SK-N-SH (cell line): ENCODE data around the gene TOR1AIP1. TPM values are rescaled to one million over a fixed set of nuclear protein-coding genes. Genes with fewer than 3 reads are reported as not detected.

Experiments used
- CTCF ChIA-PET: fragments of 300-600, 350-600 bp; formaldehyde crosslinking; extraction: SDS; loops from one replicate; lab custom pipeline; 2021; lab: Yijun Ruan, JAX
- POLR2A ChIA-PET: fragments of 350-600 bp; sonication (Branson Sonifier 250); formaldehyde crosslinking; extraction: SDS; loops from one replicate; lab custom pipeline; 2020; ENCODE audit warnings: antibody characterized with exemption, inconsistent platforms; lab: Yijun Ruan, JAX
- DNase-seq: peaks from one replicate; pipeline ENCODE4 v3.0.0; 2012
- H2AFZ ChIP-seq: fragments of 200-600 bp; sonication (generic); 2 replicates; pipeline ENCODE4 v1.8.1; 2016; ENCODE audit warnings: antibody characterized with exemption, mild to moderate bottlenecking, low read depth
- H3F3A ChIP-seq: fragments of 200-600 bp; sonication (generic); replicated peaks from 2 replicates; pipeline ENCODE3; 2016; ENCODE audit warnings: antibody characterized with exemption, mild to moderate bottlenecking; ENCODE audit not compliant: insufficient read depth
- H3K27ac ChIP-seq, 2 experiments: fragments of 200-500 bp in 1 of 2; fragments of 200-600 bp in 1 of 2; sonication (Bioruptor generic) in 1 of 2; sonication (generic), shearing (Covaris generic) in 1 of 2; 2 replicates each; pipeline versions ENCODE4 v1.5.1 to v1.6.1; 2014 to 2016; ENCODE audit warnings: low read depth in 2 of 2, inconsistent platforms in 1 of 2, low read length in 1 of 2, mild to moderate bottlenecking in 1 of 2, mixed read lengths in 1 of 2
- H3K27me3 ChIP-seq: fragments of 200-600 bp; sonication (generic), shearing (Covaris generic); 2 replicates; pipeline ENCODE4 v1.6.1; 2016; ENCODE audit warnings: mixed run types; ENCODE audit not compliant: insufficient read depth
- H3K36me3 ChIP-seq, 2 experiments: fragments of 200-500 bp in 1 of 2; fragments of 200-600 bp in 1 of 2; sonication (Bioruptor generic) in 1 of 2; sonication (generic) in 1 of 2; replicated peaks in 1 of 2; 2 replicates each; pipeline versions ENCODE3 to v1.5.1; 2014 to 2016; ENCODE audit warnings: low read length in 1 of 2, mild to moderate bottlenecking in 1 of 2; ENCODE audit not compliant: insufficient read depth in 2 of 2, control insufficient read depth in 1 of 2
- H3K4me1 ChIP-seq, 2 experiments: fragments of 200-500 bp in 1 of 2; fragments of 200-600 bp in 1 of 2; sonication (Bioruptor generic) in 1 of 2; sonication (generic), shearing (Covaris generic) in 1 of 2; 2 replicates each; pipeline versions ENCODE4 v1.5.1 to v1.6.1; 2014 to 2016; ENCODE audit warnings: low read depth in 1 of 2, low read length in 1 of 2, mixed run types in 1 of 2; ENCODE audit not compliant: insufficient read depth in 2 of 2, control insufficient read depth in 1 of 2
- H3K4me2 ChIP-seq: fragments of 200-600 bp; sonication (generic), shearing (Covaris generic); 2 replicates; pipeline ENCODE4 v1.6.1; 2017; ENCODE audit warnings: mixed run types
- H3K4me3 ChIP-seq, 2 experiments: fragments of 200-500 bp in 1 of 2; fragments of 200-600 bp in 1 of 2; sonication (Bioruptor generic) in 1 of 2; sonication (generic), shearing (Covaris generic) in 1 of 2; 2 replicates each; pipeline versions ENCODE4 v1.5.1 to v1.8.1; 2014 to 2016; ENCODE audit warnings: low read depth in 2 of 2, inconsistent platforms in 1 of 2, low read length in 1 of 2, mild to moderate bottlenecking in 1 of 2, mixed read lengths in 1 of 2, moderate library complexity in 1 of 2
- H3K79me2 ChIP-seq: fragments of 200-600 bp; sonication (generic); 2 replicates; pipeline ENCODE4 v1.8.1; 2017; ENCODE audit warnings: mild to moderate bottlenecking; ENCODE audit not compliant: insufficient read depth
- H3K9ac ChIP-seq: fragments of 200-600 bp; sonication (generic); 2 replicates; pipeline ENCODE4 v1.6.1; 2017; ENCODE audit warnings: mixed run types
- H3K9me2 ChIP-seq: fragments of 200-600 bp; sonication (generic); 2 replicates; pipeline ENCODE4 v1.6.1; 2017; ENCODE audit warnings: mixed run types
- H3K9me3 ChIP-seq: fragments of 200-600 bp; sonication (generic); 2 replicates; pipeline ENCODE4 v1.6.1; 2017; ENCODE audit warnings: mixed run types, mild to moderate bottlenecking, moderate library complexity
- H4K20me1 ChIP-seq: fragments of 200-600 bp; sonication (generic); 2 replicates; pipeline ENCODE4 v1.6.1; 2017; ENCODE audit warnings: mild to moderate bottlenecking, mixed run types; ENCODE audit not compliant: insufficient read depth
- CHD2 ChIP-seq: fragments of 150-350 bp; IDR thresholded peaks from 2 replicates; pipeline ENCODE4 v1.6.1; 2018; ENCODE audit warnings: low read length; ENCODE audit not compliant: partially characterized antibody
- EZH2phosphoT487 ChIP-seq: fragments of 200-600 bp; sonication (generic); IDR thresholded peaks from 2 replicates; pipeline ENCODE4 v1.6.1; 2017; ENCODE audit warnings: low read depth, mixed run types, mild to moderate bottlenecking, antibody characterized with exemption, moderate library complexity, borderline replicate concordance
- FOXJ3 ChIP-seq: sonication (generic); formaldehyde crosslinking; IDR thresholded peaks from 2 replicates; pipeline ENCODE4 v1.5.1; 2020; ENCODE audit warnings: mild to moderate bottlenecking, missing genetic modification reagents
- JUND ChIP-seq: IDR thresholded peaks from 2 replicates; pipeline ENCODE4 v1.4.0; 2012
- MEF2A ChIP-seq: IDR thresholded peaks from 2 replicates; pipeline ENCODE4 v1.4.0; 2012; ENCODE audit warnings: low read depth, borderline replicate concordance
- MXI1 ChIP-seq: IDR thresholded peaks from 2 replicates; pipeline ENCODE4 v1.6.1; 2012; ENCODE audit warnings: mild to moderate bottlenecking, low read depth, low read length, improper control_type of control experiment
- NRF1 ChIP-seq: IDR thresholded peaks from 2 replicates; pipeline ENCODE4 v1.6.1; 2012; ENCODE audit warnings: low read depth, mild to moderate bottlenecking, low read length
- POLR2AphosphoS5 ChIP-seq: IDR thresholded peaks from 2 replicates; pipeline ENCODE4 v1.6.1; 2012; ENCODE audit warnings: low read depth, low read length
- RFX5 ChIP-seq: IDR thresholded peaks from 2 replicates; pipeline ENCODE4 v1.6.1; 2012; ENCODE audit warnings: mild to moderate bottlenecking, improper control_type of control experiment, low read length
- SMC3 ChIP-seq: IDR thresholded peaks from 2 replicates; pipeline ENCODE4 v1.6.1; 2012; ENCODE audit warnings: low read depth, low read length, improper control_type of control experiment
- TCF12 ChIP-seq: IDR thresholded peaks from 2 replicates; pipeline ENCODE4 v1.4.0; 2012
- YY1 ChIP-seq: IDR thresholded peaks from 2 replicates; pipeline ENCODE4 v1.4.0; 2012; ENCODE audit warnings: low read depth, mild to moderate bottlenecking
- WGBS: methylation state at CpG from one replicate; pipeline ENCODE4 v1.1.6; 2017; ENCODE audit warnings: low lambda C conversion rate; 5-methylcytosine and 5-hydroxymethylcytosine counted together
- polyA plus RNA-seq, 3 experiments: library from polyadenylated mRNA; depleted of rRNA; stranded (reverse); fragments of >200 nt; gene quantifications; 2 replicates each; pipeline ENCODE4 v1.2.3, GENCODE V29; 2012
- TF ChIP-seq, protein P1 (sequence below): IDR thresholded peaks from 2 replicates; pipeline ENCODE4 v1.4.0; 2012; ENCODE audit warnings: low read depth, borderline replicate concordance
- TF ChIP-seq, protein P2 (sequence below): fragments of 150-350 bp; IDR thresholded peaks from 2 replicates; pipeline ENCODE4 v1.6.1; 2017; ENCODE audit warnings: antibody characterized with exemption, low read length, low read depth, borderline replicate concordance
- TF ChIP-seq, protein P3 (sequence below): fragments of 150-350 bp; IDR thresholded peaks from 2 replicates; pipeline ENCODE4 v1.6.1; 2016; ENCODE audit warnings: mild to moderate bottlenecking, low read depth, low read length
- TF ChIP-seq, protein P4 (sequence below): IDR thresholded peaks from 2 replicates; pipeline ENCODE4; 2012

The TOR1AIP1 gene
- polyA plus RNA-seq, 1 of the 3 experiments (the other 2 are of a cell fraction) = 11.8 TPM

DNA sequence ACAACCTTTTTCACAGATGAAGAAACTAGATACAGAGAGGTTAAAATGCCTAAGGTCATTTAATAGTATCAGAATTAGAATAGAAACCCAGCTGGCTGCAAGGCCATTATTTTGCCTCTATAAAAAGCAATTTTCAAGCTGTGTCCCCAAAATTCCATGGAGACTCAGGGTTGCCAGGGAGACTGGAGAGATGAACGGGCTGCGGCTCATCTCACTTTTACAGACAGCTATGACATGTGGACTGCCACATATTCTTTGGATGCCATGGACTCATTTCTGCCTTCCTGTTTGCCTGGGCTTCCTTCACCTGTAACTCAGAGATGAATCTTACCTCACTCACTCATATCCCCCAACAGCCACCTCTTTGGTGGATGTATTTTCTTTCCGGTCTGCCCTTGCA, 21.4 kb upstream of the TOR1AIP1 start (continued):
- TF ChIP-seq, protein P1, sequence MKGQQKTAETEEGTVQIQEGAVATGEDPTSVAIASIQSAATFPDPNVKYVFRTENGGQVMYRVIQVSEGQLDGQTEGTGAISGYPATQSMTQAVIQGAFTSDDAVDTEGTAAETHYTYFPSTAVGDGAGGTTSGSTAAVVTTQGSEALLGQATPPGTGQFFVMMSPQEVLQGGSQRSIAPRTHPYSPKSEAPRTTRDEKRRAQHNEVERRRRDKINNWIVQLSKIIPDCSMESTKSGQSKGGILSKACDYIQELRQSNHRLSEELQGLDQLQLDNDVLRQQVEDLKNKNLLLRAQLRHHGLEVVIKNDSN = no peak
- TF ChIP-seq YY1 (no peak), FOXJ3 (no peak)
- TF ChIP-seq, all 33 proteins: peak for 0

DNA sequence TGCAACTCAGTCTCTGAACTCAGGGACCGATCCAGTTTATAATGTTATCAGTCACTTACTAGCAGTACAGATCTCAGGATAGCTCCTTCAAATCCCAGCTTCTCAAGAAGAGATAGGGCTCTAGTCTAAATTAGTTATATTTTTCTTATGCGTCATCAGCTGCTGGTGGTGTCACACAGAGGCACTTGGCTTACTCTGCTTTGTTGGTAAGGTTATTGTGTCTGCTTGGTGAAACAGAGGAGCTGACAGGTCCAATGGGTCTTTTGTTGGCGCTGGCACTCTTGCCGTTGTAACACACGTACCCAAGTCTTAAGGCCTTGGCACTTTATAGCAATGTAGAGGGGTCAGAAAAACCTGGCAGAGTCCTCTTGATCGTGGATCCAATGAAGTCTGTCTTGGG, 16.7 kb upstream of the TOR1AIP1 start:
- ChIA-PET CTCF (interaction anchor here (0.9 to 5.8 kb wide), 7 partner anchors 9 to 616 kb away, joined by 3 to 46 read pairs (median 4); no protein-coding TSS in a partner anchor), POLR2A (no interaction called here)
- WGBS = 99% methylated on average over 6 of the region's 6 CpGs
- Histone ChIP-seq H3K4me2 (no peak overlapping the region), H3K4me3 (no peak overlapping the region), H3K27ac (no peak overlapping the region), H3K4me1 (peaks cover 0 to 4% of the 10 kb centered on the region in 2 experiments; a peak in 2 of 4 replicates), H3K79me2 (peaks cover 91% of the 10 kb centered on the region), H2AFZ (no peak overlapping the region), H3K36me3 (peaks cover 74 to 81% of the 10 kb centered on the region in 2 experiments), H3K9ac (no peak overlapping the region), H3F3A (no peaks in the 10 kb centered on the region), H3K9me3 (no peaks in the 10 kb centered on the region), H3K27me3 (no peaks in the 10 kb centered on the region), H3K9me2 (no peaks in the 10 kb centered on the region), H4K20me1 (peaks cover 48% of the 10 kb centered on the region)
- no peak for DNase-seq
- no peak for TF ChIP-seq RFX5
- TF ChIP-seq, protein P1 = no peak
- TF ChIP-seq, protein P2, sequence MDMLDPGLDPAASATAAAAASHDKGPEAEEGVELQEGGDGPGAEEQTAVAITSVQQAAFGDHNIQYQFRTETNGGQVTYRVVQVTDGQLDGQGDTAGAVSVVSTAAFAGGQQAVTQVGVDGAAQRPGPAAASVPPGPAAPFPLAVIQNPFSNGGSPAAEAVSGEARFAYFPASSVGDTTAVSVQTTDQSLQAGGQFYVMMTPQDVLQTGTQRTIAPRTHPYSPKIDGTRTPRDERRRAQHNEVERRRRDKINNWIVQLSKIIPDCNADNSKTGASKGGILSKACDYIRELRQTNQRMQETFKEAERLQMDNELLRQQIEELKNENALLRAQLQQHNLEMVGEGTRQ = no peak
- TF ChIP-seq MEF2A = no peak
- TF ChIP-seq YY1 = no peak
- TF ChIP-seq, protein P3, sequence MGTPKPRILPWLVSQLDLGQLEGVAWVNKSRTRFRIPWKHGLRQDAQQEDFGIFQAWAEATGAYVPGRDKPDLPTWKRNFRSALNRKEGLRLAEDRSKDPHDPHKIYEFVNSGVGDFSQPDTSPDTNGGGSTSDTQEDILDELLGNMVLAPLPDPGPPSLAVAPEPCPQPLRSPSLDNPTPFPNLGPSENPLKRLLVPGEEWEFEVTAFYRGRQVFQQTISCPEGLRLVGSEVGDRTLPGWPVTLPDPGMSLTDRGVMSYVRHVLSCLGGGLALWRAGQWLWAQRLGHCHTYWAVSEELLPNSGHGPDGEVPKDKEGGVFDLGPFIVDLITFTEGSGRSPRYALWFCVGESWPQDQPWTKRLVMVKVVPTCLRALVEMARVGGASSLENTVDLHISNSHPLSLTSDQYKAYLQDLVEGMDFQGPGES = no peak
- no peak for TF ChIP-seq SMC3
- TF ChIP-seq FOXJ3 = no peak
- no peak for TF ChIP-seq CHD2
- TF ChIP-seq JUND = no peak
- TF ChIP-seq POLR2AphosphoS5 = no peak
- TF ChIP-seq NRF1 = no peak
- no peak for TF ChIP-seq TCF12
- TF ChIP-seq MXI1 = no peak
- TF ChIP-seq EZH2phosphoT487 = no peak
- TF ChIP-seq, protein P4, sequence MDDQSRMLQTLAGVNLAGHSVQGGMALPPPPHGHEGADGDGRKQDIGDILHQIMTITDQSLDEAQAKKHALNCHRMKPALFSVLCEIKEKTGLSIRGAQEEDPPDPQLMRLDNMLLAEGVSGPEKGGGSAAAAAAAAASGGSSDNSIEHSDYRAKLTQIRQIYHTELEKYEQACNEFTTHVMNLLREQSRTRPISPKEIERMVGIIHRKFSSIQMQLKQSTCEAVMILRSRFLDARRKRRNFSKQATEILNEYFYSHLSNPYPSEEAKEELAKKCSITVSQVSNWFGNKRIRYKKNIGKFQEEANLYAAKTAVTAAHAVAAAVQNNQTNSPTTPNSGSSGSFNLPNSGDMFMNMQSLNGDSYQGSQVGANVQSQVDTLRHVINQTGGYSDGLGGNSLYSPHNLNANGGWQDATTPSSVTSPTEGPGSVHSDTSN = no peak
